HL-60 (cell line): Measurements from ENCODE around the gene CWH43.
"Not testable (repeated sequence)": the region's sequence is repeated elsewhere in the genome, so short reads cannot be mapped to it uniquely, and the experiment has no call there.

Experiments used
- DNase-seq, 2 experiments: peaks; one replicate each; pipeline ENCODE4 v3.0.0-alpha.2; 2010 to 2020; ENCODE audit warnings: low read depth in 1 of 2, low spot score in 1 of 2
- H3K27ac ChIP-seq: fragments of 250-450 bp; sonication (Bioruptor Pico); replicated peaks from 2 replicates; pipeline ENCODE4 v1.5.1; 2020; ENCODE audit warnings: mild to moderate bottlenecking, moderate library complexity
- H3K27me3 ChIP-seq: fragments of 250-450 bp; sonication (Bioruptor Pico); 2 replicates; pipeline ENCODE4 v1.5.1; 2021; ENCODE audit warnings: mild to moderate bottlenecking, moderate library complexity; ENCODE audit not compliant: insufficient read depth, poor library complexity, severe bottlenecking
- H3K4me3 ChIP-seq: replicated peaks from 2 replicates; pipeline ENCODE4 v1.5.1; 2011; ENCODE audit warnings: mild to moderate bottlenecking, control low read depth, low read length; ENCODE audit not compliant: insufficient read depth
- CTCF ChIP-seq: IDR thresholded peaks from one replicate; pipeline ENCODE4 v1.5.1; 2011; ENCODE audit warnings: low read length, control low read depth, inconsistent platforms; ENCODE audit not compliant: insufficient read depth
- GABPA ChIP-seq: IDR thresholded peaks from 2 replicates; pipeline ENCODE4 v1.6.1; 2012; ENCODE audit warnings: low read depth
- POLR2AphosphoS5 ChIP-seq: IDR thresholded peaks from 2 replicates; pipeline ENCODE4 v1.6.1; 2012; ENCODE audit warnings: low read depth
- SPI1 ChIP-seq: IDR thresholded peaks from 2 replicates; pipeline ENCODE4 v1.6.1; 2012; ENCODE audit warnings: low read depth, mild to moderate bottlenecking, borderline replicate concordance
- TF ChIP-seq, protein P1 (sequence below): IDR thresholded peaks from 2 replicates; pipeline ENCODE4 v1.6.1; 2012; ENCODE audit warnings: low read depth; ENCODE audit not compliant: insufficient replicate concordance

The CWH43 gene

DNA sequence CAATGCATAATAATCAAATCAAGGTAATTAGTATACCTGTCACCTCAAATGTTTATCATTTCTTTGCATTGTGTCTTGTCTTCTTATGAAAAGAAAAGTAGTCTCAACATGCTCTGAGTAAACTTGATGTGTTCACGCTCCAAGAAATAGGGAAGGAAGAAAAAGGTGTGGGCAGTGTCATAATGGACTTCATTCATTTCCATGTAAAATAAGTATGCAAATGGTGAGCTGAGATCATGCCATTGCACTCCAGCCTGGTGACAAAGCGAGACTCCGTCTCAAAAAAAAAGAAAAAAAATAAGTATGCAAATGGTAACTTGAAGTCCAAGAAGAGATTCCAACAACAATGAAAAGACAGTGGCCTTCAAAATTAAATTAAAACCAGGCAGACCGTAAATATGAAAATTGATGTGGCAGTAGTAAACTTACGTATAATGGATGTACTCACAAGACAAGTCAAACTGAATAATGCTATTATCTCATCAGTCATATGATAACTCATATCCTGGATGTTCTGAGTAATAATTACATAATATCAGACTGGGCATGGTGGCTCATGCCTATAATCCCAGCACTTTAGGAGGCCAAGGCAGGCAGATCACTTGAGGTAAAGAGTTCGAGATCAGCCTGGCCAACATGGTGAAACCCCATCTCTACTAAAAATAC lies 6.0 kb upstream of the CWH43 start:
- H3K4me3 ChIP-seq = no peak overlapping the region
- TF ChIP-seq, protein P1, sequence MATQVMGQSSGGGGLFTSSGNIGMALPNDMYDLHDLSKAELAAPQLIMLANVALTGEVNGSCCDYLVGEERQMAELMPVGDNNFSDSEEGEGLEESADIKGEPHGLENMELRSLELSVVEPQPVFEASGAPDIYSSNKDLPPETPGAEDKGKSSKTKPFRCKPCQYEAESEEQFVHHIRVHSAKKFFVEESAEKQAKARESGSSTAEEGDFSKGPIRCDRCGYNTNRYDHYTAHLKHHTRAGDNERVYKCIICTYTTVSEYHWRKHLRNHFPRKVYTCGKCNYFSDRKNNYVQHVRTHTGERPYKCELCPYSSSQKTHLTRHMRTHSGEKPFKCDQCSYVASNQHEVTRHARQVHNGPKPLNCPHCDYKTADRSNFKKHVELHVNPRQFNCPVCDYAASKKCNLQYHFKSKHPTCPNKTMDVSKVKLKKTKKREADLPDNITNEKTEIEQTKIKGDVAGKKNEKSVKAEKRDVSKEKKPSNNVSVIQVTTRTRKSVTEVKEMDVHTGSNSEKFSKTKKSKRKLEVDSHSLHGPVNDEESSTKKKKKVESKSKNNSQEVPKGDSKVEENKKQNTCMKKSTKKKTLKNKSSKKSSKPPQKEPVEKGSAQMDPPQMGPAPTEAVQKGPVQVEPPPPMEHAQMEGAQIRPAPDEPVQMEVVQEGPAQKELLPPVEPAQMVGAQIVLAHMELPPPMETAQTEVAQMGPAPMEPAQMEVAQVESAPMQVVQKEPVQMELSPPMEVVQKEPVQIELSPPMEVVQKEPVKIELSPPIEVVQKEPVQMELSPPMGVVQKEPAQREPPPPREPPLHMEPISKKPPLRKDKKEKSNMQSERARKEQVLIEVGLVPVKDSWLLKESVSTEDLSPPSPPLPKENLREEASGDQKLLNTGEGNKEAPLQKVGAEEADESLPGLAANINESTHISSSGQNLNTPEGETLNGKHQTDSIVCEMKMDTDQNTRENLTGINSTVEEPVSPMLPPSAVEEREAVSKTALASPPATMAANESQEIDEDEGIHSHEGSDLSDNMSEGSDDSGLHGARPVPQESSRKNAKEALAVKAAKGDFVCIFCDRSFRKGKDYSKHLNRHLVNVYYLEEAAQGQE = no peak
- TF ChIP-seq CTCF = no peak
- no peak for TF ChIP-seq SPI1
- TF ChIP-seq GABPA = no peak
- TF ChIP-seq POLR2AphosphoS5 = no peak
- DNase-seq = no peak
- peaks cover under 1% of the 10 kb centered on the region for H3K27me3 ChIP-seq
- H3K27ac ChIP-seq = no peak overlapping the region

- DNase-seq, H3K27ac ChIP-seq, H3K4me3 ChIP-seq: not testable (repeated sequence)
- peaks cover 17% of the 10 kb centered on the region for H3K27me3 ChIP-seq
Observed at GRCh38 chr4:48984005-48984404, 2.1 kb upstream of the CWH43 start.

GRCh38 chr4:48985602-48985975 lies 486 bp upstream of the CWH43 start:
- no peak overlapping the region for H3K27ac ChIP-seq
- TF ChIP-seq POLR2AphosphoS5 = no peak
- TF ChIP-seq, protein P1 = no peak
- TF ChIP-seq SPI1 = no peak
- no peak for TF ChIP-seq GABPA
- no peak for TF ChIP-seq CTCF
- DNase-seq = no peak
- peaks cover 17% of the 10 kb centered on the region for H3K27me3 ChIP-seq
- H3K4me3 ChIP-seq = no peak overlapping the region

DNA sequence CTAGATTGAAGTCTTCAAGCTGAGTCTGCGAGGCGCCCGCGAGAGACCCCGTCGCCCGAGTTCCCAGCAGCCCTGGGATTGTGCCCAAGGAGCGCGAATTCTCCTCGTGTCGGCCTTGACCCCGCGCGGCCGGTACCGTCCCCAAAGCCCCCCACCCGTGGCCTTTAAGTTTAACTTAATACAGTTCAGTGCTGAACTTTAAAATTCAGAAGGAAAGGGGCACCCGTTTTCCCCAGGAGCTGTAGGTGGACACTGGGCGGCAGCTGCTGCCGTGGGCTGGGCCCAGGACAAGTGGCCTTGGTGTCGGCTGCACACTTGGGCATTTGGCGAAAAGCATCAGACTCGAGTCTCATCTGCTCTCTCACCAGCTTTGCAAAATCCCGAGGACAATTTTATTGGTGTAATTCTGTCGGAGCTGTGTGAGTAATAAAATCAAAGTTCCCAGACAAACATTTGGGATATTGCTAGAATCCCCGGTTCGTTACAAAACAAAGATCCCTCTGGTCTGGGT lies 634 bp downstream of the CWH43 start:
- H3K27ac ChIP-seq = no peak overlapping the region
- DNase-seq = no peak
- peaks cover 17% of the 10 kb centered on the region for H3K27me3 ChIP-seq
- TF ChIP-seq CTCF (no peak), GABPA (no peak), SPI1 (no peak)
- no peak overlapping the region for H3K4me3 ChIP-seq
